Activated CD4-positive, alpha-beta T cell treated with anti-CD3 and anti-CD28 coated beads, Interleukin-2, amount 50 U/mL, for 16 hours (primary cell): ENCODE measurements around the gene CEACAM3.

ENCODE experiments used
- DNase-seq: peaks from one replicate; pipeline ENCODE4 v3.0.0-alpha.2; 2020

The CEACAM3 gene

DNA sequence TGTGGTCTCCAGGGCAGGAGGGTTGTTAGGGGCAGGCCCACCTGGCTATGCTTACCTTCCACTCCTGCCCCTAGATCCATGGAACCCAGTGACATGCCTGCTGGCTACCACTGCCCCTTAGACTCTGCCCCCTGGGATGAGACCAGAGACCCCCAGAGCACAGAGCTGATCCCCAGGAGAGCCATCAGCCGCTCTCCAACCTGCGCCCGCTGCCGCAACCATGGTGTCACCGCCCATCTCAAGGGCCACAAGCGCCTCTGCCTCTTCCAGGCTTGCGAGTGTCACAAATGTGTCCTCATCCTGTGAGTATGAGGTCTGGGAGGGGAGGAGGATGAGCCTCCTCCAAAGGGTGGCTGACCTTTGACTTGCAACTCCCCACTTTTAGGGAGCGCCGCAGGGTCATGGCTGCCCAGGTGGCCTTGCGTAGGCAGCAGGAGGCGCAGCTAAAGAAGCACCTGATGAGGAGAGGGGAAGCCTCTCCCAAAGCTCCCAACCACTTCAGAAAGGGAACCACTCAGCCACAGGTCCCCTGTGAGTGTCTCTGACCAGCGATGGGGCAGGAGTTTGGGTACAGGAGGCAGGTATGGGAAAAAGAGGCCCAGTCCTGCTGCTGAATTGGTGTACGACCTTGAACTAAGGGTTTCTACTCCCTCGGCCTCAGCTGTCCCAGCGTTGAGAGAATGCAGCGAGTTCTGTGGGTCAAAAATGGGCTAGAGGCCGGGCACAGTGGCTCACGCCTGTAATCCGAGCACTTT is 51.1 kb downstream of the CEACAM3 start:
- DNase-seq, result no peak

DNA sequence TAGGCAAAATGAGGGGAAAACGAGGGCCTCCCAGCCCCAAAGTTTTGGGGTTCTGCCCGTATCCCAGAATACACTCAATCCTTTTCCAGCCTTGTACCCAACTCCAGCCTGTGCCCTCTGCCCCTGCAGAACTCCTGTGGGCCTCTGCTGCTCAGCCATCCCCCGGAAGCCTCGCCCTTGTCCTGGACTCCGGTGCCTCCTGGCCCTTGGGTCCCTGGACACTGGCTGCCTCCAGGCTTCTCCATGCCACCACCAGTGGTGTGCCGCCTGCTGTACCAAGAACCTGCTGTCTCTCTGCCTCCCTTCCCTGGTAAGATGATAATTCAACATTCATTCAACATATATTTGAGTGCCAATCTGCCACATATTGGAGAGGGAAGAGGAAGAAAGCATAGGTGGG is 52.3 kb downstream of the CEACAM3 start:
- DNase-seq, result no peak

GRCh38 chr19:41849067-41849466 is 52.7 kb downstream of the CEACAM3 start:
- no peak for DNase-seq

DNA sequence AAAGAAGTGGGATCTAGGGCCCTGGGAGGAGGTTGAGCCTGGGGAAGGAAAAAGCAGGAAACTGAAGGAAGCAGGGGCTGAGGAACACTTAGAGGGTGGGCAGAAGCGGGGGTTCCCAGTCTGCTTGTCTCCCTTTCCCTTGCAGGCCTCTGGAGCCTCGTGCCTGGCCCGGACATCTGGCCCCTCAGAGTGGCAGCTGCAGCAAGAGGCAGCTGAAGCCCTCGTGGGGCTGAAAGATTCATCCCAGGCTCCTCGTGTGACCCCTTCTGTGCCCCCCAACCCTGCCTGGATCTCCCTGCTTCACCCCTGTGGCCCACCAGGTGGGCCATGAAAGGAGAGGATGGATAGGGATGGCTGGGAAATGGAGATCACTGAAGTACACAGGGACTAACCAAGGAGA is 54.0 kb downstream of the CEACAM3 start:
- DNase-seq, result no peak

GRCh38 chr19:41851456-41851855 is 55.1 kb downstream of the CEACAM3 start:
- no peak for DNase-seq

DNA sequence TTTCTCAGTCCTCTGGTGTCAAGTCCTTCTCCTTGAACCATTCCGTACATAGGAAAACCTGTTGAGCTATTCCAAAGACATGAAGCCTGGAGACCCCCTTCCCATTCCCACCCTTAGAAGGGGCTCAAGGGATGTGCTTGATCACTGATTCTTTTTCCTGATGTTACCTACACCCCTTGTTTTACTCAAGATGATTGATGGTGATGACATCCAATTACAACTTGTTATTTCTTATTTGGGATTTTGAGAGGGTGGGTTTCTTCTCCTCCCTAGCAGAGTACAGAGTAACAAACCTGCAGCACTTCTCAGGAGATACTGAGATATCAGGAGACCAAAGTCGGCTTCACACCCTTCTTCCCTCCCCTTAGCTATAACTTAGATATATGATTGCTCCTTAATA is 57.0 kb downstream of the CEACAM3 start:
- DNase-seq, result no peak

DNA sequence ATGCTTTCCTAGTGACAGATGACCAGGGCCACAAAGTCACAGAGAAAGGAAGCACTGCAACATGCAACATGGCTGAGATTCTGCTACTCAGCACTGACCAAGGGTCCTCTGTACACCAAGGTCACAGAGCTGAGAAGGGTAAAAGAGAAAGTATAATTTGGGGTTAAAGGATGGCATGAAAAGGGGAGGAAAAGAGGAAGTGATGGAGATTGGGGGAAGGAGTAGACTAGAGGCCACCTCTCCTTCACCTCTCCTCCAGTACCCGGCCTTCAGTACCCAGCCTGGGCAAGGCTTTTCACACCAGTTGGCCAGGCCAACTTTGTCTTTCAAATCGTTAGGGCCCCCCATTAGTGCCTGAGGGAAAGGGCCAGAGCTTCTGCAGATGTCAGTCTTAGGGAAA is 57.4 kb downstream of the CEACAM3 start:
- no peak for DNase-seq

- no peak for DNase-seq
Measured at GRCh38 chr19:41859213-41859617, 62.8 kb downstream of the CEACAM3 start.

DNA sequence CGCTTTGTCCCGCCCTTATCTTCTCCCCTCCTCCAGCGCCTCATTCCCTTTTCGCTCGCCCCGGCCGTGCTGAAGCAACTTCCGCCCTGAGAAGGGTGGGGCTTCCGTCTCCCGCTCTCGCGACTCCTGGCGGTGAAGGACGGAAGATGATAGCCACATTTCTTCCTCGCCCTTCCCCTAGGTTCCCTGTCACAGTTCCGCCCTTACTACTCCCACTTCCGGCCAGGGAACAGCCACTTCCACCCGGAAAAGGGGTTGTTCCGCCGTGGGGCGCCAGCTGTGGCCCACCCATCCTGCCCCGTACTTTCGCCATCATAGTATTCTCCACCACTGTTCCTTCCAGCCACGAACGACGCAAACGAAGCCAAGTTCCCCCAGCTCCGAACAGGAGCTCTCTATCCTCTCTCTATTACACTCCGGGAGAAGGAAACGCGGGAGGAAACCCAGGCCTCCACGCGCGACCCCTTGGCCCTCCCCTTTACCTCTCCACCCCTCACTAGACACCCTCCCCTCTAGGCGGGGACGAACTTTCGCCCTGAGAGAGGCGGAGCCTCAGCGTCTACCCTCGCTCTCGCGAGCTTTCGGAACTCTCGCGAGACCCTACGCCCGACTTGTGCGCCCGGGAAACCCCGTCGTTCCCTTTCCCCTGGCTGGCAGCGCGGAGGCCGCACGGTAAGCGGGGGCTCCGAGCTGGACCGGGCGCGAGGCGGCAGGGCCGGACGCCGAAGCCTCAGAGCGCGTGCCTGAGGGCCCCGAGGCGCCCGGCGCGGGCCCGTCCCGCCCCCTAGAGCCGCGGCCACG is 63.4 kb downstream of the CEACAM3 start, which contains the start of gene RPS19:
TSS of gene RPS19 (plus strand) at position 638 of the 801 bp plus-strand sequence. CDS start 520 bp downstream, outside the sequence.
- DNase-seq, result peak; percentile 99

DNA sequence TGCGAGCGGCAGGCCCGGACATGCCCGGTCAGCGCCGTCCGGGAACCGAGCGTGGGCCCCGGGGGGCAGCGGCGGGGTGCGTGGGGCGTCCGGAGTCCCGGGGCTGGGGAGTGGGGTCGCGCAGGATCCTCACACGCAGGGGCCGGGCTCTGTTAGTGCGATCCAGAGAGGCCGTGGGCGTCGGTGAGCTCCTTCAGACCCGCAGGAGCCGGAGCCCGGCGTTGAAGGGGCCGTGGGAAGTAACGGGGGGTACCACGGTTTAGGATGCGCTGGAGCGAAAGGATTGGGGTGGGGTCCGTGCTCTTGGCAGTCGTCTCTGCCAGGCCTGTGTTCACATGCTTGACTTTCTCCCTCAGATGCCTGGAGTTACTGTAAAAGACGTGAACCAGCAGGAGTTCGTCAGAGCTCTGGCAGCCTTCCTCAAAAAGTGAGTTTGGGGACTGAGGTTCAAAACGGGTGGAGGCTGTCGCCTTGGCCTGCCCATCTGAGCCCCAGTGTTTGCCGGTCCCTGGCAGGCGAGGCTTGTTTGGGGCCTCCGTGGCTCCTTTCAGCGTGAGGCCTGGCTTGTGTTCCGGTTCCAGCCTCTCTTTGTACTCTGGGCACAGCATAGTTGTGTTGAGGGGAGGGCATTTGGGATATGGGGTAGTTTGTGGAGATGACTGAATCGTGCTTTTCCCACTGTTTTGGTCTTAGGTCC is 64.2 kb downstream of the CEACAM3 start:
- DNase-seq, result no peak
